ENCODE results near the gene ROPN1L. TPM values are rescaled to one million over a fixed set of nuclear protein-coding genes. Genes with fewer than 3 reads are reported as not detected.

ROPN1L gene
- total RNA-seq, 1 experiment from 2014 or later: 0.24 TPM

DNA sequence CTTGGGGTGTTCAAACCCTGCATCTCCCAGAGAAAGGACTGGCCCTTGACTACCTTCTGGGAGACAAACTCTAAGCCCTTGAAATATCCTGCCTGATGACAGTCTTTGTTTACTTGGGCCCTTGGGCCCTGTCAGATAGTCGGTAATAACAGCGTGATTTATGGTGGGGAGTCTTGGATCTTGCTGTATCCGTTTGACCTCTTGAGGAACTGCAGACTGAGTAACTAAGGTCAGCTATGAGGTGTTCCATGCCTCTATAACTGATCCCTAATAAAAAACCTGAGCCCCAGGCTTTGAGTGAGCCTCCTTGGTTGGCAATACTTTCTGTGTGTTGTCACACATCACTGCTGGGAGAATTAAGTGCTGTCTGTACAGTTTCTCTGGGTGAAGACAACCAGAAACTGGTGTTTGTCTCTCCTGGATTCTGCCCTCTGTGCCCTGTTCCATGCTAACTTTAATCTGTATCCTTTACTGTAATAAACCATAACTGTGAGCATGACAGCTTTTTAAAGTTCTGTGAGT lies 66.0 kb downstream of the ROPN1L start:
- intact Hi-C loops (cut with micrococcal nuclease; ENCODE audit: unreplicated experiment): no loop called here
- H3K4me3 ChIP-seq (ENCODE audit: low read depth, low read length, poor library complexity, severe bottlenecking): no peak overlapping the region
- H3K9me3 ChIP-seq (ENCODE audit: low read depth, low read length, poor library complexity, severe bottlenecking): no peaks in the 10 kb centered on the region
- H3K4me1 ChIP-seq (ENCODE audit: insufficient read depth, low read length, poor library complexity, severe bottlenecking): no peaks in the 10 kb centered on the region
- H3K27me3 ChIP-seq (replicated peaks; ENCODE audit: insufficient read depth, low read depth, low read length, poor library complexity): no peaks in the 10 kb centered on the region
- no peak for DNase-seq (ENCODE audit: low spot score)
- no peak overlapping the region for H3K27ac ChIP-seq (ENCODE audit: low read depth, low read length, poor library complexity, severe bottlenecking)
- no peak for TF ChIP-seq EZH2 (IDR thresholded peaks at IDR 0.05; ENCODE audit: borderline replicate concordance, low read depth, low read length, poor library complexity, severe bottlenecking)
- TF ChIP-seq, protein P1, sequence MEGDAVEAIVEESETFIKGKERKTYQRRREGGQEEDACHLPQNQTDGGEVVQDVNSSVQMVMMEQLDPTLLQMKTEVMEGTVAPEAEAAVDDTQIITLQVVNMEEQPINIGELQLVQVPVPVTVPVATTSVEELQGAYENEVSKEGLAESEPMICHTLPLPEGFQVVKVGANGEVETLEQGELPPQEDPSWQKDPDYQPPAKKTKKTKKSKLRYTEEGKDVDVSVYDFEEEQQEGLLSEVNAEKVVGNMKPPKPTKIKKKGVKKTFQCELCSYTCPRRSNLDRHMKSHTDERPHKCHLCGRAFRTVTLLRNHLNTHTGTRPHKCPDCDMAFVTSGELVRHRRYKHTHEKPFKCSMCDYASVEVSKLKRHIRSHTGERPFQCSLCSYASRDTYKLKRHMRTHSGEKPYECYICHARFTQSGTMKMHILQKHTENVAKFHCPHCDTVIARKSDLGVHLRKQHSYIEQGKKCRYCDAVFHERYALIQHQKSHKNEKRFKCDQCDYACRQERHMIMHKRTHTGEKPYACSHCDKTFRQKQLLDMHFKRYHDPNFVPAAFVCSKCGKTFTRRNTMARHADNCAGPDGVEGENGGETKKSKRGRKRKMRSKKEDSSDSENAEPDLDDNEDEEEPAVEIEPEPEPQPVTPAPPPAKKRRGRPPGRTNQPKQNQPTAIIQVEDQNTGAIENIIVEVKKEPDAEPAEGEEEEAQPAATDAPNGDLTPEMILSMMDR (conservative IDR thresholded peaks at IDR 0.05; ENCODE audit: low read depth, low read length): no peak
- ChIA-PET POLR2A (ENCODE audit: low non-redundant PET) (no interaction called here), CTCF (no interaction called here)
- H3K36me3 ChIP-seq (ENCODE audit: insufficient read depth, low read length, poor library complexity, severe bottlenecking): no peaks in the 10 kb centered on the region
- no TSS peak for BruUV-seq (replicated peaks)

- intact Hi-C loops (cut with micrococcal nuclease; ENCODE audit: unreplicated experiment): no loop called here
- DNase-seq (ENCODE audit: low spot score): no peak
- H3K27ac ChIP-seq (ENCODE audit: low read depth, low read length, poor library complexity, severe bottlenecking): no peak overlapping the region
- no TSS peak for BruUV-seq (replicated peaks)
- H3K4me1 ChIP-seq (ENCODE audit: insufficient read depth, low read length, poor library complexity, severe bottlenecking): no peaks in the 10 kb centered on the region
- ChIA-PET POLR2A (ENCODE audit: low non-redundant PET) (no interaction called here), CTCF (no interaction called here)
- no peaks in the 10 kb centered on the region for H3K9me3 ChIP-seq (ENCODE audit: low read depth, low read length, poor library complexity, severe bottlenecking)
- H3K36me3 ChIP-seq (ENCODE audit: insufficient read depth, low read length, poor library complexity, severe bottlenecking): no peaks in the 10 kb centered on the region
- no peaks in the 10 kb centered on the region for H3K27me3 ChIP-seq (replicated peaks; ENCODE audit: insufficient read depth, low read depth, low read length, poor library complexity)
- no peak overlapping the region for H3K4me3 ChIP-seq (ENCODE audit: low read depth, low read length, poor library complexity, severe bottlenecking)
- TF ChIP-seq, protein P1 (conservative IDR thresholded peaks at IDR 0.05; ENCODE audit: low read depth, low read length): no peak
- TF ChIP-seq EZH2 (IDR thresholded peaks at IDR 0.05; ENCODE audit: borderline replicate concordance, low read depth, low read length, poor library complexity, severe bottlenecking): no peak
These were observed 67.9 kb downstream of the ROPN1L start for GRCh38 chr5:10509575-10509974.

DNA sequence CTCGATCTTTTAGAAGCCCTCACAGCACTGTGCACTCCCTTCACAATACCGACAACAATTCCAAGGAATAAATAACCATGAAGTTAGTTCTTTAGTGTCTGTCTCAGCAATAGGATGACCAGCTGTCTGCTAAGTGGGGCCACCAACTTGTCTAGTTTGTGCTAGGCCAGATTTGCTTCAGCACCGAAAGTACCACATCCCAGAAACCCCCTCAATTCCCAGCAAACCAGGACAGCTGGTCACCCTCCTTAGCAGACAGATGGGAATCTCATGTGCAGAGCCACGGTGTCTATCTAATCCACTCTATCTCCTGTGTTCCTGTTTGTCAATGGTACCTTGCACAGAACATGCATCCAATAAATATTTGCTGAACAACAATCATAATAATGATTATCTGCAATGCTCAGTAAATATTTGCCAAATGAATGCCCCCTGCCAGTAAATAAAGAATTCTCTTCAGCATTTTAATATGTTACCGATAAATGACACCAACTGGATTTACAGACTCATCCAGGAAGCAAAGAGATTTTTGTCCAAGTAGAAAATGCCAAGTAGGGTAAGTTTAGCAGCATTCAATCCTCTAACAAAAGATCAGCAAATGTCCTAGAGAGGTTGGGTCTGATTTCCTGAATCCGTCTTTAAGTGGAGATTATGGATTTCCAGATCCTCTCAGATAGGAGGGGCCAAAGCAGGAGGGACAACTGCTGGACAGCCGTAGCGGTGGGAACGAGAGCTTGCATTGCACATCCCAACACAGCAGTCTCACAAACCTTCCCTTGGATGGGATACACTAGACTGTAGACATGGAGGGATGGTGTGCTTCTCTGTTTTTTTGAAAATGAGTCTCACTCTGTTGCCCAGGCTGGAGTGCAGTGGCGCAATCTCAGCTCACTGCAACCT lies 70.3 kb downstream of the ROPN1L start:
- CTCF ChIA-PET: no interaction called here
- Histone ChIP-seq H3K4me3 (ENCODE audit: low read depth, low read length, poor library complexity, severe bottlenecking) (no peak overlapping the region), H3K9me3 (ENCODE audit: low read depth, low read length, poor library complexity, severe bottlenecking) (peaks cover 6% of the 10 kb centered on the region), H3K27ac (ENCODE audit: low read depth, low read length, poor library complexity, severe bottlenecking) (no peak overlapping the region), H3K27me3 (replicated peaks; ENCODE audit: insufficient read depth, low read depth, low read length, poor library complexity) (no peaks in the 10 kb centered on the region), H3K36me3 (ENCODE audit: insufficient read depth, low read length, poor library complexity, severe bottlenecking) (no peaks in the 10 kb centered on the region), H3K4me1 (ENCODE audit: insufficient read depth, low read length, poor library complexity, severe bottlenecking) (no peaks in the 10 kb centered on the region)
- no peak for TF ChIP-seq EZH2 (IDR thresholded peaks at IDR 0.05; ENCODE audit: borderline replicate concordance, low read depth, low read length, poor library complexity, severe bottlenecking)
- TF ChIP-seq, protein P1 (conservative IDR thresholded peaks at IDR 0.05; ENCODE audit: low read depth, low read length): no peak
- no TSS peak for BruUV-seq (replicated peaks)
- POLR2A ChIA-PET (ENCODE audit: low non-redundant PET): no interaction called here
- intact Hi-C loops (cut with micrococcal nuclease; ENCODE audit: unreplicated experiment): no loop called here
- DNase-seq (ENCODE audit: low spot score): no peak

All from A673 (cell line).